GM12874 (cell line): ENCODE measurements around the gene TCFL5.

ENCODE experiments used
- TF ChIP-seq, protein P1 (sequence below): IDR thresholded peaks from 2 replicates; pipeline ENCODE4 v1.5.1; 2011; ENCODE audit warnings: low read depth, mild to moderate bottlenecking, control low read depth, low read length, moderate library complexity; ENCODE audit not compliant: insufficient read depth

The TCFL5 gene

DNA sequence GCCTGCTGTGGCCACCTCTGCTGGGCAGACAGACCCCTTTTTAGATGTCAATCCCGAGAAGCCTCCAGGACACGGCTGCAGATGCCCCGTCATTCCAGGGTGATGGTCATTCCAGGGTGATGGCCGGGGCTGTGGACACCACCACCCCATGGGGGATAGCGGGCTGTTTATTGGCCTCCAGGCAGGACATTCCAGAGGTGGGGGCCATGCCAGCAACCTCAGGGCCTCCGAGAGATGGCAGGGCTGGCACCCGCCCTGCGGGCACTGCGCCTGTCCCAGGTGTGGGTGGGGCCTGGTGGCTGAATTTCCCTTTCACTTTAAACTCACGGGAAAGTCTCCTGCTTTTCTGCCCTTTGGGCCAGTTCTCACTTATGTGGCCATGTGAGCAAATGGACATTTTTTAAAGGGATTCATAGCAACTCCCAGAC lies 30.2 kb downstream of the TCFL5 start:
- TF ChIP-seq, protein P1, sequence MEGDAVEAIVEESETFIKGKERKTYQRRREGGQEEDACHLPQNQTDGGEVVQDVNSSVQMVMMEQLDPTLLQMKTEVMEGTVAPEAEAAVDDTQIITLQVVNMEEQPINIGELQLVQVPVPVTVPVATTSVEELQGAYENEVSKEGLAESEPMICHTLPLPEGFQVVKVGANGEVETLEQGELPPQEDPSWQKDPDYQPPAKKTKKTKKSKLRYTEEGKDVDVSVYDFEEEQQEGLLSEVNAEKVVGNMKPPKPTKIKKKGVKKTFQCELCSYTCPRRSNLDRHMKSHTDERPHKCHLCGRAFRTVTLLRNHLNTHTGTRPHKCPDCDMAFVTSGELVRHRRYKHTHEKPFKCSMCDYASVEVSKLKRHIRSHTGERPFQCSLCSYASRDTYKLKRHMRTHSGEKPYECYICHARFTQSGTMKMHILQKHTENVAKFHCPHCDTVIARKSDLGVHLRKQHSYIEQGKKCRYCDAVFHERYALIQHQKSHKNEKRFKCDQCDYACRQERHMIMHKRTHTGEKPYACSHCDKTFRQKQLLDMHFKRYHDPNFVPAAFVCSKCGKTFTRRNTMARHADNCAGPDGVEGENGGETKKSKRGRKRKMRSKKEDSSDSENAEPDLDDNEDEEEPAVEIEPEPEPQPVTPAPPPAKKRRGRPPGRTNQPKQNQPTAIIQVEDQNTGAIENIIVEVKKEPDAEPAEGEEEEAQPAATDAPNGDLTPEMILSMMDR, result no peak

DNA sequence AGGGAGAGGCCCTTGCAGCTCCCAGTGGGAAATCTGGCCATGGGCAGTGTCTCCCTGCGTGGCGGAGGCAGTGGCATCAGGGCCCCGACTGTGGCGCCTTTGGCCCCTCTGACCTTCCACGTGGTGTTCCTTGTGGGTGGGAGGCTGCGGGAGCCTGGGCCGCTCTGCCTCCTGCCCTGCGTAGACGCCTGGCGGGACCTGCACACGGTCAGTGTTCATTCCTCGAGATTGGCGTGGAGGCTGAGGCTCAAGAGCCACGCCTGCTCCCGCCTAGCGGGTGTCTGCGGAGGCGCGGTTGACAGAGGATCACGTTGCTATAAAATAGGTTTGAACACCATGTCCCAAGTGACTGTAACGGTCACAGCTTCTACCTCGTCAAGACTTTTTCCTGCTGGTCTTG lies 30.8 kb downstream of the TCFL5 start:
- TF ChIP-seq, protein P1, result no peak

DNA sequence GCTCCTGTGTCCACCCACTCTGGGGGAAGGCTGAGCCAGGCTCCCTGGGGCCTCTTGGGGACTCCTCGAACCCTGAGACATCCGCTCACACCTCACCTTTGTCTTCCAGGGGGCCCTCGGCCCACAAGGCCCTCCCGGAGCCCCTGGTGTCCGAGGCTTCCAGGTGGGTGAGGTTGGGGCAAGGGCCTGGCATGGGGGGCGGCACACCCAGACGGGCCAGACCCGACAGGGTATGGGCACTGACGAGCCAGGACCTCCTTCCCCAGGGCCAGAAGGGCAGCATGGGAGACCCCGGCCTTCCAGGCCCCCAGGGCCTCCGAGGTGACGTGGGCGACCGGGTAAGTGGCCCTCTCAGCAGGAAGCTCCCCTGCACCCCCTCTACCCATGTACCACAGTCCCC lies 31.4 kb downstream of the TCFL5 start:
- TF ChIP-seq, protein P1, result no peak

DNA sequence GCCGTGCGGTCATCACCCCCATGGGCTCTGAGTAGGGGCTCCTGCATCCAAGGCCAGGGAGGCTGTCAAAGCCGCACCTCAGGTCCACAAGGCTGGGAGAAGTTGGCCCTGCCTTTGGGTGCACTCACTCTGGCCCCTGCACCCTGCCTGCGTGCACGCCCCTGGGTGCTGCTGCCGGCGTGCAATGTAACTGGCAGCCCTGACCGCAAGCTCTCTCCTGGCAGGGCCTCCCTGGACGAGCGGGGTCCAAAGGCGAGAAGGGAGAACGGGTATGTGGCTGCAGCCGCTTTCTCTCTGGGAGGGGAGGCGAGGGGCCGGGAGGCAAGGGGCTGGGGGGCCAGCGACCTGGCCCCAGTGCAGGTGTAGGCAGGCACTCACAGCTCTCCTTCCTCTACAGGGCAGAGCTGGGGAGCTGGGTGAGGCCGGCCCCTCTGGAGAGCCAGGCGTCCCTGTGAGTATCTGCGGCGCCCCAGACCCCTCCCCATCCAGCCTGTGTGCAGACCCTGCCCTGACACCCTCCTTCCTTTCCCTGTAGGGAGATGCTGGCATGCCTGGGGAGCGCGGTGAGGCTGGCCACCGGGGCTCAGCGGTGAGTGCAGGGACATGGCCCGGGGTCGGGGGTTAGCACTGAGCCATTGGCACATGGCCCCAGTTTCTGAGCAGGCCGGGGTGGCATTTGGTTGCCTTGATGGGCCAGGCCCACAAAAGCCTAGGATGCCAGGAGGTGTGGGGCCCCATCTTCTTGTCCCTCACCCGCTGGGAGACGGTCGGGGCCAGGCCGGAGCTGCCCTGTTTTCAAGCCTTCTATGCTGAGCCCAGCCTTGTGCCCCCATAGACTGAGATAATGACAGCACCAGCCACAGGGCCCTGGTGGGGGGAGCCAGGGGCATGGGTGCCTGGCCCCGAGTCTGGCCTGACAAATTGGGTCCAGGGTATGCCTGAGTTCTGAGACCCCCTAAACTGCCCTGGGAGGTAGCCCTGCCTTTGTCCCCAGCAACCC lies 32.1 kb downstream of the TCFL5 start:
- TF ChIP-seq, protein P1, result no peak

DNA sequence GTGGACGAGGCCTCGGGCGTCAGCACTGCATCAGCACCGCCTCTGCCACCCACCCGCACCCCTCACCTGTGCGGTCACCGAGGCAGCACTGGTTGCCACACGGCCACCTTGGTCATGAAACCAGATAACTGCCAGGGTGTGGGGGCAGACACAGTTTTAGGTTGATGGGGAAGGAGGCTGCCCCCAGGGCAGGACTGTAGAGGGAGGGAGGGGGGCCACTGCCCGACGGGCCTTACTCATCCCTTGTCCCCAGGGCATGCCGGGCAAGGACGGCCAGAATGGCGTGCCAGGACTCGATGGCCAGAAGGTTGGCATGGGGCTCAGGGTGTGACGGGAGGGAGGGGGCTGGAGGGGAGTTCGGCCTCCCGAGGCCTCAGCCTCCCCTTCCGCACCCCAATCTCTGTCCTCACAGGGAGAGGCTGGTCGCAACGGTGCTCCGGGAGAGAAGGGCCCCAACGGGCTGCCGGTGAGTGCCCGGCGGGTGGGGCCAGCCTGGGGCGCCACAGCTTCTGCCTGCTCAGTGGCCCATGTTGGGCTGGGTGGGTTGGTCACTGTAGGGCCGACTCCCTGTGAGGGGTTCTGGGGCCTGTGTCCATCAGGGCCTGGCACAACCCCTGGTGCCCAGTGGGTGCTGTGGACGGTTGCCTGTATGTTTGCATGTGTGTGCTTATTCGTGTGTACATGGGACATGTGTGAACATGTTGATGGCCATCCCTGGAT lies 33.0 kb downstream of the TCFL5 start:
- TF ChIP-seq, protein P1, result no peak

DNA sequence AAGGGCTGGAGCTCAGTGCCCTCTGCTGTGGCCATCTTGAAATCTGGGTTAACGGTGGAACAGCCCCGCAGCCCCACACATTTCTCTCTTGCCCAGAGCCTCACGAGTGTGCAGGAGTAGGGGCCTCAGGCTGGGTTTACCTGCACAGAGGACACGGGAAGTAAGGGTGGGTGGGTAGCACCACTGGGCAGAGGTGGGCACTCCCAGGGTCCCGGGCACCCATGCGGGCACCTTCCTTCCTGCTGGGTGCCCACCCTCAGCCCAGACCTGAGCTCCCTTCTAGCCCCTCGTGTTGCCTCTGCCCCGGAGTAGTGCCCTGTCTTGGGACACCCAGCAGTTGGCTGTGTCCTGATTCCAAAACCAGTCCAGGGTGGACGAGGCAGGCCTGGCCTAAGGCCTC lies 33.6 kb downstream of the TCFL5 start:
- TF ChIP-seq, protein P1, result no peak

DNA sequence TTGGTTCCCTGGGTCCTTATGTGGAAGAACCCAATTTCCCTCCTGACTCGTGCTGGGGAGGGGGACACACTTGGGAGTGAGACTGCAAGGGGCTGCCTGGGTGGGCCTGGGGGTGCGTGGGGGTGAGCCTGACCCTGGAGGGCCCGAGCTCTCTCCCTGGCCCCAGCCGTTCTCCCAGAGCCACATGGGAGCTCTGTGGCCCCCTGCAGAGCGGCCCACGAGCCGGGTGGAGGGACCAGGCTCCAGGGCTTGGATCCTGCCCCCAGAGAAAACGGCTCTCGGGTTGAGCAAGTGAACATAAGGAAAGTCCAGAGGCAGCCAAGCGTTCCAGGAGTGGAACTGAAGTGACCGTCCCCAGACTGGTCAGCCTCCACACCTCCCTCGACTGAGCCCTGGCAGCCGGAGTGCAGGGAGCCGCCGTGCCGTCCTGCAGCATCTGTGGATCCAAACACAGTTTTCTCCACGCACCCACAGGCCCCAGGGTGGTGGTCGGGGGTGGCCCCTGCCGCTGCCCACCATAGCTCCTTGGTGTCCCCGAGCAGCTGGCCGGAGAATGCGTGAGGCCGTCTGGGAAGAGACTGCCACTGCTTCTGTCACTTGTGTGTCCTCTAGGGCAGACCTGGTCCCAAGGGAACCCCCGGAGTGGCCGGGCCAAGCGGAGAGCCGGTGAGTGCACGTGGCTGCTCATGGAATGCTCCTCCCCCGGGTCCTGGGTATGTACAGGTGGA lies 34.1 kb downstream of the TCFL5 start:
- TF ChIP-seq, protein P1, result no peak
